ENCODE measurements around the gene PIP5K1C.

DNA sequence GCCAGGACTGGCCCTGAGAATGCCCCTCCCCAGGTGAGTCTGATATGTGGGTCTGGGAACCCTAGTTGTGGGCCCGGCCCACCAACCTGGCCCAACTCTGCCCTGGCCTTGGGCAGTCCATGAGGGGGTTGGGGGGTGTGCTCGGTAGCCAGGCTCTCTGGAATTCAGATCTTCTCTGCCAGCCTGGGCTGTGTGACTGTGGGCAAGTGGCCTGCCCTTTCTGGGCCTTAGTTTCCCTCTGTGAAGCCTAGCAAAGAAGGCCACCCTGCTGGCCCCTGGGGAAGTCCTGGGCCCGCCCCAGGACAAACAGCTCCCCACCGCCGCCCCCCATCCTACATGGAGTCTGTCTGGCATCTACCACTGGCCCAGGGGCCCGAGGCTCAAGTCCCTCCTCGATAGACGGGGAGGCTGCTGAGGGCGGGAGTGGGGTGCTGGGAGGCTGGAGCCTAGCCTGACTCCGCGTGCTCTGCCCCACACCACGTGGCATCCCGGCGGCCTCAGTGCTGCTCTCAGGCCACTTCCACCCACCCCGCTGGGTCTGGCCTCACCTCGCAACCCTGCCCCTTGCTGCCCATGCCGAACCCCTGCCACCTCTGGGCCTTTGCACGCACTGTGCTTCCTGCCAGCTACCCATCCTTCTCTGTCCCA, 85.3 kb downstream of the PIP5K1C start:
- TF ChIP-seq CTCF (IDR thresholded peaks at IDR 0.05) = no peak
- TF ChIP-seq POLR2A (IDR thresholded peaks at IDR 0.05) = no peak
